Femur (tissue), 1 donor: ENCODE results near the gene GTF2H2C.
"Not testable (repeated sequence)": the region's sequence is repeated elsewhere in the genome, so short reads cannot be mapped to it uniquely, and the experiment has no call there.

Experiments used
- DNase-seq: peaks from one replicate; pipeline ENCODE4 v3.0.0-alpha.2; 2017

GTF2H2C gene

GRCh38 chr5:69559908-69560330 is at the start of gene GTF2H2C:
TSS of gene GTF2H2C (plus strand) at chr5:69560191. CDS start at chr5:69565133, 4,942 bp downstream.
- DNase-seq = peak; percentile 79

GRCh38 chr5:69510694-69511093 is 49.3 kb upstream of the GTF2H2C start:
- DNase-seq = no peak

- no peak for DNase-seq
Measured at GRCh38 chr5:69512740-69513260, 47.2 kb upstream of the GTF2H2C start.

GRCh38 chr5:69515570-69515969 is 44.4 kb upstream of the GTF2H2C start:
- not testable (repeated sequence) for DNase-seq

- no peak for DNase-seq
Measured at GRCh38 chr5:69516769-69517168, 43.2 kb upstream of the GTF2H2C start.

GRCh38 chr5:69517763-69518212 is 42.2 kb upstream of the GTF2H2C start:
- DNase-seq = no peak

- DNase-seq = no peak
Measured at GRCh38 chr5:69519285-69519684, 40.7 kb upstream of the GTF2H2C start.

GRCh38 chr5:69522035-69522434 is 38.0 kb upstream of the GTF2H2C start:
- DNase-seq = no peak

GRCh38 chr5:69525490-69525889 is 34.5 kb upstream of the GTF2H2C start:
- DNase-seq = no peak

GRCh38 chr5:69526660-69527059 is 33.3 kb upstream of the GTF2H2C start:
- DNase-seq = no peak

- DNase-seq = no peak
Measured at GRCh38 chr5:69527128-69527770, 32.7 kb upstream of the GTF2H2C start.

- DNase-seq = no peak
Measured at GRCh38 chr5:69528035-69528434, 32.0 kb upstream of the GTF2H2C start.

- no peak for DNase-seq
Measured at GRCh38 chr5:69528609-69529008, 31.4 kb upstream of the GTF2H2C start.

- DNase-seq = no peak
Measured at GRCh38 chr5:69530561-69531405, 29.2 kb upstream of the GTF2H2C start.

GRCh38 chr5:69531406-69531801 is 28.6 kb upstream of the GTF2H2C start:
- DNase-seq = no peak

- not testable (repeated sequence) for DNase-seq
Measured at GRCh38 chr5:69537911-69538310, 22.1 kb upstream of the GTF2H2C start.

GRCh38 chr5:69538735-69539134 is 21.3 kb upstream of the GTF2H2C start:
- not testable (repeated sequence) for DNase-seq

GRCh38 chr5:69541347-69541746 is 18.6 kb upstream of the GTF2H2C start:
- not testable (repeated sequence) for DNase-seq

- not testable (repeated sequence) for DNase-seq
Measured at GRCh38 chr5:69542838-69543618, 17.0 kb upstream of the GTF2H2C start.

- not testable (repeated sequence) for DNase-seq
Measured at GRCh38 chr5:69544602-69545001, 15.4 kb upstream of the GTF2H2C start.

- DNase-seq = peak; percentile 1
Measured at GRCh38 chr5:69560587-69561431, 818 bp downstream of the GTF2H2C start.

- DNase-seq = not testable (repeated sequence)
Measured at GRCh38 chr5:69566172-69566571, 6.2 kb downstream of the GTF2H2C start.
